Activated CD4-positive, alpha-beta memory T cell treated with anti-CD3 and anti-CD28 coated beads for 36 hours (primary cell): Measurements from ENCODE around the gene KIAA1671. TPM values are rescaled to one million over a fixed set of nuclear protein-coding genes. Genes with fewer than 3 reads are reported as not detected.
"Not testable (repeated sequence)": the region's sequence is repeated elsewhere in the genome, so short reads cannot be mapped to it uniquely, and the experiment has no call there.

ENCODE experiments used
- CTCF ChIA-PET: fragments of 350-600 bp; sonication (Branson Sonifier 250); formaldehyde crosslinking; loops from one replicate; lab custom pipeline; 2021; ENCODE audit warnings: antibody characterized with exemption, inconsistent platforms; lab: Charles Lee
- POLR2A ChIA-PET: fragments of 350-600 bp; sonication (Branson Sonifier 250); formaldehyde crosslinking; loops from one replicate; lab custom pipeline; 2021; ENCODE audit warnings: antibody characterized with exemption; lab: Charles Lee
- DNase-seq: peaks from one replicate; pipeline ENCODE4 v3.0.0-alpha.2; 2020
- H3K27ac Mint-ChIP-seq: one replicate; pipeline ENCODE4 v1.8.0; 2021; ENCODE audit warnings: mixed read lengths
- H3K27me3 Mint-ChIP-seq: one replicate; pipeline ENCODE4 v1.8.0; 2021; ENCODE audit warnings: mixed read lengths
- H3K36me3 Mint-ChIP-seq: one replicate; pipeline ENCODE4 v1.8.0; 2021; ENCODE audit warnings: mixed read lengths
- H3K4me1 Mint-ChIP-seq: one replicate; pipeline ENCODE4 v1.8.0; 2021; ENCODE audit warnings: low read depth, mixed read lengths
- H3K4me3 Mint-ChIP-seq: one replicate; pipeline ENCODE4 v1.8.0; 2021; ENCODE audit warnings: mild to moderate bottlenecking, mixed read lengths
- H3K9me3 Mint-ChIP-seq: one replicate; pipeline ENCODE4 v1.8.0; 2021; ENCODE audit warnings: mixed read lengths
- intact Hi-C: fragments of 100-400 bp; cut with micrococcal nuclease; formaldehyde crosslinking; loops from one replicate; pipeline ENCODE4 v1.15.1; 2023
- total RNA-seq, 2 experiments: library from RNA; stranded (reverse); gene quantifications; one replicate each; pipeline ENCODE4 v1.2.3, GENCODE V29; 2021

The KIAA1671 gene
- total RNA-seq, 2 experiments from 2014 or later = 6.5 to 6.8 TPM

- POLR2A ChIA-PET = no interaction called here
- CTCF ChIA-PET = no interaction called here
- H3K27me3 Mint-ChIP-seq = peaks cover 2% of the 10 kb centered on the region
- no peaks in the 10 kb centered on the region for H3K9me3 Mint-ChIP-seq
- intact Hi-C loops = no loop called here
- no peak for DNase-seq
- H3K4me1 Mint-ChIP-seq = no peaks in the 10 kb centered on the region
- no peak overlapping the region for H3K27ac Mint-ChIP-seq
- no peaks in the 10 kb centered on the region for H3K36me3 Mint-ChIP-seq
- no peak overlapping the region for H3K4me3 Mint-ChIP-seq
Measured at GRCh38 chr22:25208328-25208727, 255.8 kb downstream of the KIAA1671 start.

- peaks cover 2% of the 10 kb centered on the region for H3K27me3 Mint-ChIP-seq
- POLR2A ChIA-PET = no interaction called here
- no peaks in the 10 kb centered on the region for H3K9me3 Mint-ChIP-seq
- DNase-seq = no peak
- no peaks in the 10 kb centered on the region for H3K4me1 Mint-ChIP-seq
- no peak overlapping the region for H3K4me3 Mint-ChIP-seq
- CTCF ChIA-PET = no interaction called here
- no peak overlapping the region for H3K27ac Mint-ChIP-seq
- no peaks in the 10 kb centered on the region for H3K36me3 Mint-ChIP-seq
- intact Hi-C loops = no loop called here
Measured at GRCh38 chr22:25208743-25209505, 256.4 kb downstream of the KIAA1671 start.

- H3K9me3 Mint-ChIP-seq = no peaks in the 10 kb centered on the region
- intact Hi-C loops = no loop called here
- no peaks in the 10 kb centered on the region for H3K4me1 Mint-ChIP-seq
- no peaks in the 10 kb centered on the region for H3K36me3 Mint-ChIP-seq
- peaks cover 4% of the 10 kb centered on the region for H3K27me3 Mint-ChIP-seq
- ChIA-PET CTCF (no interaction called here), POLR2A (no interaction called here)
- H3K4me3 Mint-ChIP-seq = no peak overlapping the region
- no peak for DNase-seq
- H3K27ac Mint-ChIP-seq = no peak overlapping the region
Measured at GRCh38 chr22:25210793-25211192, 258.3 kb downstream of the KIAA1671 start.

- ChIA-PET CTCF (interaction anchor here (1.0 to 2.7 kb wide), 2 partner anchors 10 to 121 kb away, joined by 4 to 20 read pairs; no protein-coding TSS in a partner anchor), POLR2A (no interaction called here)
- no peaks in the 10 kb centered on the region for H3K9me3 Mint-ChIP-seq
- intact Hi-C loops = no loop called here
- H3K27me3 Mint-ChIP-seq = peaks cover 9% of the 10 kb centered on the region
- no peak overlapping the region for H3K27ac Mint-ChIP-seq
- no peak overlapping the region for H3K4me3 Mint-ChIP-seq
- no peaks in the 10 kb centered on the region for H3K4me1 Mint-ChIP-seq
- H3K36me3 Mint-ChIP-seq = no peaks in the 10 kb centered on the region
- no peak for DNase-seq
Measured at GRCh38 chr22:25212337-25212736, 259.8 kb downstream of the KIAA1671 start.

GRCh38 chr22:25213221-25213620 is 260.7 kb downstream of the KIAA1671 start:
- Mint-ChIP-seq H3K9me3 (no peaks in the 10 kb centered on the region), H3K4me1 (no peaks in the 10 kb centered on the region), H3K27me3 (peaks cover 9% of the 10 kb centered on the region), H3K36me3 (no peaks in the 10 kb centered on the region), H3K27ac (no peak overlapping the region), H3K4me3 (no peak overlapping the region)
- CTCF ChIA-PET = interaction anchor here (1.0 to 2.7 kb wide), 2 partner anchors 11 to 121 kb away, joined by 4 to 20 read pairs; no protein-coding TSS in a partner anchor
- intact Hi-C loops = no loop called here
- no peak for DNase-seq
- POLR2A ChIA-PET = interaction anchor here (0.5 kb wide), 1 partner anchor 206 kb away, joined by 4 read pairs; no protein-coding TSS in a partner anchor

GRCh38 chr22:25216230-25216629 is 263.7 kb downstream of the KIAA1671 start:
- no peak for DNase-seq
- no peak overlapping the region for H3K4me3 Mint-ChIP-seq
- H3K9me3 Mint-ChIP-seq = no peaks in the 10 kb centered on the region
- peaks cover 11% of the 10 kb centered on the region for H3K27me3 Mint-ChIP-seq
- intact Hi-C loops = no loop called here
- H3K4me1 Mint-ChIP-seq = no peaks in the 10 kb centered on the region
- CTCF ChIA-PET = interaction anchor here (0.6 kb wide), 1 partner anchor 921 kb away, joined by 3 read pairs; no protein-coding TSS in a partner anchor
- H3K36me3 Mint-ChIP-seq = no peaks in the 10 kb centered on the region
- POLR2A ChIA-PET = no interaction called here
- no peak overlapping the region for H3K27ac Mint-ChIP-seq

- no peaks in the 10 kb centered on the region for H3K36me3 Mint-ChIP-seq
- peaks cover 11% of the 10 kb centered on the region for H3K27me3 Mint-ChIP-seq
- H3K9me3 Mint-ChIP-seq = no peaks in the 10 kb centered on the region
- intact Hi-C loops = no loop called here
- no peak for DNase-seq
- no peaks in the 10 kb centered on the region for H3K4me1 Mint-ChIP-seq
- H3K4me3 Mint-ChIP-seq = no peak within 1 kb of the TSS
- H3K27ac Mint-ChIP-seq = no peak within 1 kb of the TSS
- ChIA-PET POLR2A (no interaction called here), CTCF (no interaction called here)
Measured at GRCh38 chr22:25219211-25219689, 266.7 kb downstream of the KIAA1671 start, which contains the start of gene CRYBB2. Gene CRYBB2 (plus strand): TSS chr22:25219639. CDS start chr22:25221430, 1,791 bp downstream.

GRCh38 chr22:25219948-25220442 is 267.5 kb downstream of the KIAA1671 start:
- no peak for DNase-seq
- intact Hi-C loops = no loop called here
- no peak overlapping the region for H3K4me3 Mint-ChIP-seq
- H3K36me3 Mint-ChIP-seq = no peaks in the 10 kb centered on the region
- ChIA-PET CTCF (interaction anchor here (0.9 kb wide), 1 partner anchor 18 kb away, joined by 5 read pairs; no protein-coding TSS in a partner anchor), POLR2A (no interaction called here)
- H3K4me1 Mint-ChIP-seq = no peaks in the 10 kb centered on the region
- H3K27ac Mint-ChIP-seq = no peak overlapping the region
- H3K27me3 Mint-ChIP-seq = peaks cover 11% of the 10 kb centered on the region
- H3K9me3 Mint-ChIP-seq = no peaks in the 10 kb centered on the region

GRCh38 chr22:25221790-25222189 is 269.3 kb downstream of the KIAA1671 start:
- POLR2A ChIA-PET = no interaction called here
- CTCF ChIA-PET = no interaction called here
- intact Hi-C loops = no loop called here
- peaks cover 7% of the 10 kb centered on the region for H3K27me3 Mint-ChIP-seq
- no peak overlapping the region for H3K4me3 Mint-ChIP-seq
- no peak overlapping the region for H3K27ac Mint-ChIP-seq
- H3K36me3 Mint-ChIP-seq = no peaks in the 10 kb centered on the region
- H3K9me3 Mint-ChIP-seq = no peaks in the 10 kb centered on the region
- no peaks in the 10 kb centered on the region for H3K4me1 Mint-ChIP-seq
- no peak for DNase-seq

GRCh38 chr22:25223269-25223850 is 270.8 kb downstream of the KIAA1671 start:
- Mint-ChIP-seq H3K9me3 (no peaks in the 10 kb centered on the region), H3K4me1 (no peaks in the 10 kb centered on the region), H3K27ac (no peak overlapping the region), H3K36me3 (no peaks in the 10 kb centered on the region), H3K27me3 (peaks cover 5% of the 10 kb centered on the region), H3K4me3 (no peak overlapping the region)
- no peak for DNase-seq
- intact Hi-C loops = no loop called here
- POLR2A ChIA-PET = no interaction called here
- CTCF ChIA-PET = no interaction called here

GRCh38 chr22:25228822-25229221 is 276.3 kb downstream of the KIAA1671 start:
- Mint-ChIP-seq H3K9me3 (no peaks in the 10 kb centered on the region), H3K27me3 (peaks cover 14% of the 10 kb centered on the region), H3K36me3 (no peaks in the 10 kb centered on the region), H3K4me3 (no peak overlapping the region), H3K4me1 (no peaks in the 10 kb centered on the region), H3K27ac (no peak overlapping the region)
- intact Hi-C loops = no loop called here
- CTCF ChIA-PET = no interaction called here
- POLR2A ChIA-PET = no interaction called here
- DNase-seq = no peak

- H3K27ac Mint-ChIP-seq, CTCF ChIA-PET, H3K9me3 Mint-ChIP-seq, H3K4me1 Mint-ChIP-seq, DNase-seq, H3K36me3 Mint-ChIP-seq, POLR2A ChIA-PET, H3K4me3 Mint-ChIP-seq: not testable (repeated sequence)
- H3K27me3 Mint-ChIP-seq = peaks cover 23% of the 10 kb centered on the region
- intact Hi-C loops = loop anchor here (10.0 kb wide), 1 partner anchor 104 kb away; no protein-coding TSS in a partner anchor
Measured at GRCh38 chr22:25230760-25231159, 278.2 kb downstream of the KIAA1671 start.
